IMR-90 (cell line): ENCODE results near the gene SIRT2. TPM values are rescaled to one million over a fixed set of nuclear protein-coding genes. Genes with fewer than 3 reads are reported as not detected.

Experiments used
- ATAC-seq: fragments of 200-7000 bp; cut with Tn5 transposase; 2 replicates; pipeline ENCODE4 v1.9.1; 2020; ENCODE audit warnings: low read depth, mild to moderate bottlenecking, moderate library complexity
- BruUV-seq: library from RNA; stranded (reverse); fragments of 400-500 nt; replicated peaks from 2 replicates; lab custom pipeline; 2021; lab: Mats Ljungman, UMichigan
- CTCF ChIA-PET: fragments of 300-600 bp; formaldehyde crosslinking; extraction: SDS; loops from one replicate; lab custom pipeline; 2021; ENCODE audit warnings: antibody characterized with exemption; lab: Yijun Ruan, JAX
- POLR2A ChIA-PET: fragments of 300-600 bp; sonication (Branson Sonifier 250); formaldehyde crosslinking; loops from one replicate; lab custom pipeline; 2022; ENCODE audit warnings: antibody characterized with exemption; ENCODE audit not compliant: unreplicated experiment; lab: Charles Lee
- DNase-seq: peaks from one replicate; pipeline ENCODE4 v3.0.0; 2013
- H2AFZ ChIP-seq: replicated peaks from 2 replicates; pipeline ENCODE3; 2013; ENCODE audit warnings: low read length, mild to moderate bottlenecking; ENCODE audit not compliant: poor library complexity
- H2AK5ac ChIP-seq: 2 replicates; pipeline ENCODE4 v1.6.1; 2013; ENCODE audit warnings: low read depth, low read length, inconsistent platforms
- H2AK9ac ChIP-seq: replicated peaks from 2 replicates; pipeline ENCODE3; 2013; ENCODE audit warnings: mild to moderate bottlenecking, low read depth, low read length, moderate library complexity; ENCODE audit not compliant: poor library complexity
- H2BK120ac ChIP-seq: 2 replicates; pipeline ENCODE4 v1.6.1; 2013; ENCODE audit warnings: low read depth, low read length, inconsistent platforms
- H2BK15ac ChIP-seq: 3 replicates; pipeline ENCODE4 v1.6.1; 2013; ENCODE audit warnings: low read depth, low read length, inconsistent platforms
- H2BK20ac ChIP-seq: 2 replicates; pipeline ENCODE4 v1.6.1; 2013; ENCODE audit warnings: low read depth, mild to moderate bottlenecking, inconsistent platforms, low read length, moderate library complexity
- H2BK5ac ChIP-seq: 2 replicates; pipeline ENCODE4 v1.6.1; 2013; ENCODE audit warnings: mild to moderate bottlenecking, low read depth, low read length, inconsistent platforms; ENCODE audit not compliant: poor library complexity, severe bottlenecking
- H3K14ac ChIP-seq: replicated peaks from 2 replicates; pipeline ENCODE4 v1.6.1; 2013; ENCODE audit warnings: low read depth, low read length, inconsistent platforms
- H3K18ac ChIP-seq: 2 replicates; pipeline ENCODE4 v1.6.1; 2013; ENCODE audit warnings: low read depth, low read length, control low read depth
- H3K23ac ChIP-seq: 2 replicates; pipeline ENCODE4 v1.6.1; 2013; ENCODE audit warnings: low read depth, low read length, inconsistent platforms
- H3K27ac ChIP-seq: 2 replicates; pipeline ENCODE4 v1.5.1; 2013; ENCODE audit warnings: mild to moderate bottlenecking, control low read depth, low read length; ENCODE audit not compliant: insufficient read depth
- H3K27me3 ChIP-seq: 2 replicates; pipeline ENCODE4 v1.6.1; 2013; ENCODE audit warnings: low read length; ENCODE audit not compliant: control insufficient read depth, insufficient read depth
- H3K36me3 ChIP-seq: 2 replicates; pipeline ENCODE4 v1.6.1; 2013; ENCODE audit warnings: low read length, mixed read lengths; ENCODE audit not compliant: control insufficient read depth, insufficient read depth
- H3K4ac ChIP-seq: 2 replicates; pipeline ENCODE4 v1.6.1; 2013; ENCODE audit warnings: low read depth, low read length, inconsistent platforms
- H3K4me1 ChIP-seq: 2 replicates; pipeline ENCODE4 v1.6.1; 2013; ENCODE audit warnings: low read length, mixed read lengths; ENCODE audit not compliant: control insufficient read depth, insufficient read depth
- H3K4me2 ChIP-seq: 2 replicates; pipeline ENCODE4 v1.6.1; 2013; ENCODE audit warnings: low read depth, mild to moderate bottlenecking, control low read depth, low read length, moderate library complexity
- H3K4me3 ChIP-seq: 2 replicates; pipeline ENCODE4 v1.5.1; 2013; ENCODE audit warnings: low read depth, mild to moderate bottlenecking, control low read depth, low read length, moderate library complexity; ENCODE audit not compliant: insufficient read depth
- H3K56ac ChIP-seq: 2 replicates; pipeline ENCODE4 v1.6.1; 2013; ENCODE audit warnings: low read length, inconsistent platforms; ENCODE audit not compliant: insufficient read depth; ENCODE audit errors: extremely low read depth
- H3K79me1 ChIP-seq, 2 experiments: 2 replicates each; pipeline ENCODE4 v1.6.1; 2013; ENCODE audit warnings: low read length in 2 of 2, inconsistent platforms in 1 of 2, low read depth in 1 of 2
- H3K9ac ChIP-seq: 2 replicates; pipeline ENCODE4 v1.6.1; 2013; ENCODE audit warnings: low read depth, low read length, control low read depth
- H3K9me1 ChIP-seq: 2 replicates; pipeline ENCODE4 v1.6.1; 2013; ENCODE audit warnings: low read length, inconsistent platforms; ENCODE audit not compliant: insufficient read depth
- H3K9me3 ChIP-seq: 2 replicates; pipeline ENCODE4 v1.6.1; 2013; ENCODE audit warnings: low read length; ENCODE audit not compliant: control insufficient read depth, insufficient read depth
- H4K20me1 ChIP-seq: 2 replicates; pipeline ENCODE4 v1.6.1; 2013; ENCODE audit warnings: low read length, inconsistent platforms; ENCODE audit not compliant: insufficient read depth
- H4K5ac ChIP-seq: 2 replicates; pipeline ENCODE4 v1.6.1; 2013; ENCODE audit warnings: mild to moderate bottlenecking, low read depth, low read length, control low read depth
- H4K8ac ChIP-seq, 2 experiments: 2 replicates each; pipeline ENCODE4 v1.6.1; 2013; ENCODE audit warnings: low read depth in 2 of 2, low read length in 2 of 2, control low read depth in 1 of 2, inconsistent platforms in 1 of 2
- H4K91ac ChIP-seq: 2 replicates; pipeline ENCODE4 v1.6.1; 2013; ENCODE audit warnings: low read depth, low read length, inconsistent platforms; ENCODE audit not compliant: insufficient read depth
- BHLHE40 ChIP-seq: fragments of 150-350 bp; IDR thresholded peaks from 2 replicates; pipeline ENCODE4 v1.6.1; 2016; ENCODE audit warnings: mild to moderate bottlenecking, low read depth, low read length
- FOS ChIP-seq: fragments of 150-350 bp; IDR thresholded peaks from 2 replicates; pipeline ENCODE4 v1.6.1; 2016; ENCODE audit warnings: low read depth, low read length
- RFX5 ChIP-seq: IDR thresholded peaks from 2 replicates; pipeline ENCODE4 v1.8.0; 2012; ENCODE audit warnings: low read depth, mild to moderate bottlenecking, low read length, moderate library complexity
- WGBS, 2 experiments: methylation state at CpG; one replicate each; pipeline versions ENCODE4 v1.1.5 to v1.1.7; 2013; ENCODE audit warnings: missing lambda C conversion rate in 2 of 2; ENCODE audit not compliant: insufficient read length in 1 of 2; ENCODE audit errors: extremely low coverage in 2 of 2; 5-methylcytosine and 5-hydroxymethylcytosine counted together
- dilution Hi-C: fragments of 300-500 bp; cut with HindIII; formaldehyde crosslinking; loops from one replicate; pipeline ENCODE4 v1.14.3; 2018; ENCODE audit warnings: low sequenced_read_pairs; ENCODE audit not compliant: unreplicated experiment
- in situ Hi-C: fragments of 300-500 bp; cut with MboI; formaldehyde crosslinking; loops from 3 replicates; pipeline ENCODE4 v1.14.3; 2019; ENCODE audit warnings: low sequenced_read_pairs, inconsistent platforms, mixed read lengths
- intact Hi-C: fragments of 100-400 bp; cut with micrococcal nuclease; formaldehyde crosslinking; loops from 2 replicates; pipeline ENCODE4 v1.10.0; 2022
- polyA plus RNA-seq, 3 experiments: library from polyadenylated mRNA; depleted of rRNA; stranded (reverse); fragments of >200 nt; gene quantifications; 2 replicates each; pipeline ENCODE4 v1.2.3, GENCODE V29; 2012; ENCODE audit warnings: low replicate concordance in 1 of 3
- total RNA-seq: library from RNA; depleted of rRNA; stranded (reverse); fragments of >200 nt; gene quantifications from 2 replicates; pipeline ENCODE4 v1.2.3, GENCODE V29; 2012

SIRT2 gene
- total and polyA plus RNA-seq, 2 of the 4 experiments (the other 2 are of a cell fraction): 43.0 to 50.0 TPM

- TF ChIP-seq BHLHE40: peak; percentile 79
- no peak for TF ChIP-seq RFX5
Measured at GRCh38 chr19:38851622-38852230, 47.7 kb downstream of the SIRT2 start (continued).

GRCh38 chr19:38850976-38851621 lies 48.3 kb downstream of the SIRT2 start:
- Histone ChIP-seq H3K4me3 (peak overlapping the region; percentile 49), H2AK5ac (peak overlapping the region; percentile 99), H2BK120ac (peak overlapping the region; percentile 77), H4K20me1 (peaks cover 30% of the 10 kb centered on the region), H2BK5ac (peak overlapping the region; percentile 85), H3K4ac (peak overlapping the region; percentile 84), H3K9me1 (peaks cover 9% of the 10 kb centered on the region), H2BK20ac (no peak overlapping the region), H3K9me3 (no peaks in the 10 kb centered on the region), H3K27me3 (no peaks in the 10 kb centered on the region), H3K36me3 (peaks cover 14% of the 10 kb centered on the region), H4K5ac (peak overlapping the region; percentile 52), H3K27ac (peak overlapping the region; percentile 71), H4K91ac (peak overlapping the region; percentile 88), H3K23ac (peak overlapping the region; percentile 84), H3K18ac (peak overlapping the region; percentile 58; the same call in 1 of the 2 replicates), H2BK15ac (peak overlapping the region; percentile 3; the same call in 1 of the 3 replicates), H2AK9ac (peak overlapping the region; percentile 96), H4K8ac (peak overlapping the region; percentile 51 to 94), H3K14ac (peak overlapping the region; percentile 77), H3K4me1 (peaks cover 15% of the 10 kb centered on the region), H3K56ac (peak overlapping the region; percentile 74), H3K79me1 (peaks cover 7 to 47% of the 10 kb centered on the region in 2 experiments; a peak in 3 of 4 replicates), H2AFZ (peak overlapping the region; percentile 94), H3K9ac (peak overlapping the region; percentile 71), H3K4me2 (peak overlapping the region; percentile 86)
- BruUV-seq: no TSS peak
- DNase-seq (no peak), ATAC-seq (no peak)
- in situ Hi-C loops: no loop called here
- WGBS, 2 experiments: 3% methylated on average over 18 of the region's 40 CpGs; no CpG with 5 or more reads in 1 of the 2 experiments
- ChIA-PET CTCF (interaction anchor here (0.6 kb wide), 1 partner anchor 18 kb away, joined by 3 read pairs; no protein-coding TSS in a partner anchor), POLR2A (no interaction called here)
- no peak for TF ChIP-seq FOS
- dilution Hi-C loops: no loop called here
- intact Hi-C loops: loop anchor here (1.0 kb wide), 2 partner anchors 48 to 79 kb away; partner anchors contain the start of genes MRPS12, NFKBIB, SARS2 and SIRT2
